Keratinocyte (primary cell): ENCODE results near the gene CBX3. TPM values are rescaled to one million over a fixed set of nuclear protein-coding genes. Genes with fewer than 3 reads are reported as not detected.

Experiments used
- DNase-seq: peaks from one replicate; pipeline ENCODE4 v3.0.0-alpha.2; 2011; ENCODE audit warnings: low read depth, missing footprints, low spot score
- FAIRE-seq: peaks from 2 replicates; lab custom pipeline; 2011; peaks lifted over from hg19 to GRCh38; lab: Jason Lieb, UNC
- H2AFZ ChIP-seq: 2 replicates; pipeline ENCODE4 v1.6.0; 2012; ENCODE audit warnings: low read length, control low read depth, inconsistent platforms; ENCODE audit not compliant: control insufficient read depth
- H3K27ac ChIP-seq: 2 replicates; pipeline ENCODE4 v1.5.1; 2011; ENCODE audit warnings: low read length; ENCODE audit not compliant: control insufficient read depth, insufficient read depth
- H3K27me3 ChIP-seq: 3 replicates; pipeline ENCODE4 v1.6.0; 2011; ENCODE audit warnings: low read length; ENCODE audit not compliant: control insufficient read depth, insufficient read depth; ENCODE audit errors: extremely low read depth
- H3K36me3 ChIP-seq, 2 experiments: 2 replicates in 1 of 2; 3 replicates in 1 of 2; pipeline ENCODE4 v1.5.1; 2011; ENCODE audit warnings: low read length in 2 of 2, mild to moderate bottlenecking in 1 of 2; ENCODE audit not compliant: control insufficient read depth in 2 of 2, insufficient read depth in 2 of 2; ENCODE audit errors: extremely low read depth in 1 of 2
- H3K4me1 ChIP-seq: 3 replicates; pipeline ENCODE4 v1.5.1; 2011; ENCODE audit warnings: low read length; ENCODE audit not compliant: control insufficient read depth, insufficient read depth; ENCODE audit errors: extremely low read depth
- H3K4me2 ChIP-seq: 3 replicates; pipeline ENCODE4 v1.6.0; 2011; ENCODE audit warnings: low read depth, low read length; ENCODE audit not compliant: control insufficient read depth, insufficient read depth; ENCODE audit errors: extremely low read depth
- H3K4me3 ChIP-seq, 3 experiments: fragments of 200-600 bp in 1 of 3; sonication (generic) in 1 of 3; 2 replicates in 2 of 3; 3 replicates in 1 of 3; pipeline ENCODE4 v1.5.1; 2011 to 2016; ENCODE audit warnings: low read length in 3 of 3, mild to moderate bottlenecking in 3 of 3, control low read depth in 2 of 3, inconsistent platforms in 1 of 3, low read depth in 1 of 3, mixed read lengths in 1 of 3, mixed run types in 1 of 3, moderate library complexity in 1 of 3; ENCODE audit not compliant: control insufficient read depth in 2 of 3, insufficient read depth in 2 of 3; ENCODE audit errors: extremely low read depth in 1 of 3
- H3K79me2 ChIP-seq: 2 replicates; pipeline ENCODE4 v1.6.0; 2012; ENCODE audit warnings: low read length; ENCODE audit not compliant: control insufficient read depth, insufficient read depth
- H3K9ac ChIP-seq: 3 replicates; pipeline ENCODE4 v1.6.0; 2011; ENCODE audit warnings: low read length; ENCODE audit not compliant: control insufficient read depth, insufficient read depth; ENCODE audit errors: extremely low read depth
- H3K9me1 ChIP-seq: 3 replicates; pipeline ENCODE4 v1.6.0; 2011; ENCODE audit warnings: low read length; ENCODE audit not compliant: control insufficient read depth, insufficient read depth; ENCODE audit errors: extremely low read depth
- H3K9me3 ChIP-seq: 2 replicates; pipeline ENCODE4 v1.5.1; 2012; ENCODE audit warnings: low read depth, low read length; ENCODE audit not compliant: control insufficient read depth
- H4K20me1 ChIP-seq: 3 replicates; pipeline ENCODE4 v1.6.0; 2011; ENCODE audit warnings: low read length; ENCODE audit not compliant: control insufficient read depth, insufficient read depth; ENCODE audit errors: extremely low read depth
- EZH2 ChIP-seq: IDR thresholded peaks from one replicate; pipeline ENCODE4 v1.6.1; 2012; ENCODE audit warnings: inconsistent platforms, mild to moderate bottlenecking, low read length, moderate library complexity
- dilution Hi-C: fragments of 300-500 bp; cut with MboI; formaldehyde crosslinking; loops from one replicate; pipeline ENCODE4 v1.7.0; 2020; ENCODE audit warnings: low sequenced_read_pairs; ENCODE audit not compliant: extremely low pct_ligation_motif_present
- polyA plus RNA-seq, 5 experiments: library from polyadenylated mRNA; depleted of rRNA in 3 of 5; stranded (reverse) in 3 of 5; stranded (forward) in 1 of 5; unstranded in 1 of 5; fragments of >200 nt; gene quantifications; 1 replicate in 1 of 5; 2 replicates in 3 of 5; 3 replicates in 1 of 5; pipeline versions ENCODE4 v1.2.1 to v1.2.3, GENCODE V29; 2011 to 2012; ENCODE audit warnings: missing spikeins in 2 of 5, low read depth in 1 of 5, low replicate concordance in 1 of 5
- TF ChIP-seq, protein P1 (sequence below), 3 experiments: IDR thresholded peaks in 1 of 3; conservative IDR thresholded peaks in 1 of 3; optimal IDR thresholded peaks in 1 of 3; 2 replicates in 2 of 3; 3 replicates in 1 of 3; pipeline versions ENCODE3 to v1.5.1; 2011; ENCODE audit warnings: low read length in 3 of 3, mild to moderate bottlenecking in 3 of 3, moderate library complexity in 2 of 3, control low read depth in 1 of 3, inconsistent platforms in 1 of 3; ENCODE audit not compliant: insufficient read depth in 2 of 3; ENCODE audit errors: extremely low read depth in 1 of 3

Gene CBX3
- polyA plus RNA-seq, 1 donor (not counting 4 experiments of a cell fraction or from before 2014, with no cell fraction given), result 161 TPM

DNA sequence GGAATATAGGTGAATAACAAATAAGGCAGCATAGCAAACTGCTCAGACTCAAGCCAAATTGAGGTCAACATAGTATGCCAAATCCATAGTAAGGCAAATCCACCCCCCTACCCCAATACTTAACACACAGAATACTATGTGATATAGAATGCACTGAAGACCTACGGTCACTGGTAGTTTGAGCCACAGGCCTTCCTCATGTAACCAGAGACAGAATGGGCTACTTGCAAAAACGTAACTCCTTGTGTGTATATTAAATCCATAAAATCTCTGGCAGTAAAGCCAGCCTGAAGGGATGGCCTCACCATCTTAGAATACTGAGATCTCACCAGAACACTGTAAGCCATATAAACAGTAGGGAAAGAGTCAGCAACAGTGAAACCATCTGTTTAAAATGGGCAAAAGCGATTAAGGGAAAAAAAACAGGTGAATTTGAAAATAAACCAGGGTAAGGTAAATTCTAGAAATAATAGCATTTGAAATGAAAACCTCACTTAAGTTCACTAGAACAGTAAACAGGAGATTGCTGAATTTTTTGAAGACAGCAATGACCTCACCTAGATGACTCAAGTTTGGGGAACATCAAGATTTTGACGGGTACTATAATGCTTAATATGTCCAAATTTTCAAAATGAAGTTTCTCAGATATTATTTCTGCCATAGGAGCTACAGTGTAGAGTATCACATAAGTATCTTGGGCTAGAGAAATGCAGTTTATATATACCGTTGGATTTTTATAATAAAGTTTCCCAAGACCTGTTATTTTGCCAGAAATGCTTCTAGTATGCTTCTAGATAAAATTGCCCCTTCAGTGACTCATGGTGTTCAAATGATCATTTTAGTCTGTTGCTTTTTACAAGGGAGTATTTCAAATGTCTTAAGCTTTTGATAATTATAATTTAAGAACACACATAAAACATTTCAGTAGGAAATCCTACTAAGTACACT is 14.9 kb upstream of the CBX3 start:
- no peaks in the 10 kb centered on the region for H3K9me3 ChIP-seq
- no peaks in the 10 kb centered on the region for H3K9me1 ChIP-seq
- H3K36me3 ChIP-seq, result peaks cover 17 to 39% of the 10 kb centered on the region in 2 experiments
- no peak overlapping the region for H3K9ac ChIP-seq
- H3K4me2 ChIP-seq, result no peak overlapping the region
- H4K20me1 ChIP-seq, result peaks cover 15% of the 10 kb centered on the region
- no peak for FAIRE-seq
- peaks cover 7% of the 10 kb centered on the region for H3K79me2 ChIP-seq
- dilution Hi-C loops, result no loop called here
- H3K4me3 ChIP-seq, result no peak overlapping the region
- no peaks in the 10 kb centered on the region for H3K27me3 ChIP-seq
- no peaks in the 10 kb centered on the region for H3K4me1 ChIP-seq
- DNase-seq, result no peak
- no peak overlapping the region for H2AFZ ChIP-seq
- TF ChIP-seq, protein P1, sequence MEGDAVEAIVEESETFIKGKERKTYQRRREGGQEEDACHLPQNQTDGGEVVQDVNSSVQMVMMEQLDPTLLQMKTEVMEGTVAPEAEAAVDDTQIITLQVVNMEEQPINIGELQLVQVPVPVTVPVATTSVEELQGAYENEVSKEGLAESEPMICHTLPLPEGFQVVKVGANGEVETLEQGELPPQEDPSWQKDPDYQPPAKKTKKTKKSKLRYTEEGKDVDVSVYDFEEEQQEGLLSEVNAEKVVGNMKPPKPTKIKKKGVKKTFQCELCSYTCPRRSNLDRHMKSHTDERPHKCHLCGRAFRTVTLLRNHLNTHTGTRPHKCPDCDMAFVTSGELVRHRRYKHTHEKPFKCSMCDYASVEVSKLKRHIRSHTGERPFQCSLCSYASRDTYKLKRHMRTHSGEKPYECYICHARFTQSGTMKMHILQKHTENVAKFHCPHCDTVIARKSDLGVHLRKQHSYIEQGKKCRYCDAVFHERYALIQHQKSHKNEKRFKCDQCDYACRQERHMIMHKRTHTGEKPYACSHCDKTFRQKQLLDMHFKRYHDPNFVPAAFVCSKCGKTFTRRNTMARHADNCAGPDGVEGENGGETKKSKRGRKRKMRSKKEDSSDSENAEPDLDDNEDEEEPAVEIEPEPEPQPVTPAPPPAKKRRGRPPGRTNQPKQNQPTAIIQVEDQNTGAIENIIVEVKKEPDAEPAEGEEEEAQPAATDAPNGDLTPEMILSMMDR (optimal IDR thresholded peaks at IDR 0.05 in 1 of 3, IDR thresholded peaks at IDR 0.05 in 1 of 3, conservative IDR thresholded peaks at IDR 0.05 in 1 of 3; ENCODE audit: extremely low read depth in 1 of 3, insufficient read depth in 2 of 3, low read length in 3 of 3), result no peak
- TF ChIP-seq EZH2, result no peak
- H3K27ac ChIP-seq, result no peak overlapping the region

DNA sequence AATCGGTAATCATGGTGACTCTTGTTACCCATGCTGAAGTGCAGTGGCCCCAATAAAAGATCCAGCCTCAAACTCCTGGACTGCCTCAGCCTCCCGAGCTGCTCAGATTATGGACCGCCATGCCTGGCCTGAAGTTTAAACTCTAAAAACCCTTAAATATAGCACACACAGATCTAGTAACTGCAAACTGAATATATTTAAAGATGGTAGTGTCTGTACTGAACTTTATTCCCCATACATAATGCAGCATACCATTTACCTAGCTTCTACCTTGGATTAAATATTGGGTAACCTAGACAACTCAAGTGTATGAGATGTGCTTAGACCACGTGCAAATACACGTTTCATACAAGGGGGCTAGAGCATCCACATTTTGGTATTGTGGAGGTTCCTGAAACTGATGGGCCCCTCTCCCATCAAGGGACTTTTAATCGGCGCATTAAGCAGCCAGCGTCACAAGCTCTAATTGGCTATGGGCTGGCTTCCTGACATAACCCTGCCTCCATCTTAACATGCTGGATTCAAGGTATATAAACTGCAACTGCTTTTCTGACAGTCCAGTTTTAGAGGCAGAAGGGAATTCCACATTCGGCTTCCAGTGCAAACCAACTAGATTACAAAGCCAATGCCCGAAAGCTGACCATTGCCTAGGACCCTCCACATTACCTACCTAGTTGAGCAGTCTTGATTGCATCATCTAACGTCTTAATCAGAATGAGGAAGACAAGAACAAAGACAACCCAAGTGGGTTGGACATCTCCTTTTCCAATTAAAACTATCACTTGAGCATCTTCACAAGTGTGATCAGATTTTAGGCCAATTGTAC is 14.0 kb upstream of the CBX3 start:
- H3K79me2 ChIP-seq, result peaks cover 15% of the 10 kb centered on the region
- no peaks in the 10 kb centered on the region for H3K9me1 ChIP-seq
- FAIRE-seq, result no peak
- peaks cover 19 to 44% of the 10 kb centered on the region in 2 experiments for H3K36me3 ChIP-seq
- no peak overlapping the region for H3K4me2 ChIP-seq
- no peak for TF ChIP-seq EZH2
- TF ChIP-seq, protein P1 (optimal IDR thresholded peaks at IDR 0.05 in 1 of 3, IDR thresholded peaks at IDR 0.05 in 1 of 3, conservative IDR thresholded peaks at IDR 0.05 in 1 of 3; ENCODE audit: extremely low read depth in 1 of 3, insufficient read depth in 2 of 3, low read length in 3 of 3), result no peak
- peaks cover 20% of the 10 kb centered on the region for H4K20me1 ChIP-seq
- no peak overlapping the region for H3K9ac ChIP-seq
- dilution Hi-C loops, result no loop called here
- H2AFZ ChIP-seq, result no peak overlapping the region
- H3K4me1 ChIP-seq, result no peaks in the 10 kb centered on the region
- DNase-seq, result no peak
- no peak overlapping the region for H3K4me3 ChIP-seq
- H3K9me3 ChIP-seq, result no peaks in the 10 kb centered on the region
- H3K27me3 ChIP-seq, result no peaks in the 10 kb centered on the region
- no peak overlapping the region for H3K27ac ChIP-seq
